NT2/D1 (cell line): ENCODE data around the gene GRWD1.

ENCODE experiments used
- YY1 ChIP-seq: IDR thresholded peaks from 2 replicates; pipeline ENCODE4 v1.6.1; 2011; ENCODE audit not compliant: insufficient read length, insufficient read depth
- ZNF274 ChIP-seq: IDR thresholded peaks from 2 replicates; pipeline ENCODE4 v1.6.1; 2011; ENCODE audit warnings: mild to moderate bottlenecking, low read depth, low read length

DNA sequence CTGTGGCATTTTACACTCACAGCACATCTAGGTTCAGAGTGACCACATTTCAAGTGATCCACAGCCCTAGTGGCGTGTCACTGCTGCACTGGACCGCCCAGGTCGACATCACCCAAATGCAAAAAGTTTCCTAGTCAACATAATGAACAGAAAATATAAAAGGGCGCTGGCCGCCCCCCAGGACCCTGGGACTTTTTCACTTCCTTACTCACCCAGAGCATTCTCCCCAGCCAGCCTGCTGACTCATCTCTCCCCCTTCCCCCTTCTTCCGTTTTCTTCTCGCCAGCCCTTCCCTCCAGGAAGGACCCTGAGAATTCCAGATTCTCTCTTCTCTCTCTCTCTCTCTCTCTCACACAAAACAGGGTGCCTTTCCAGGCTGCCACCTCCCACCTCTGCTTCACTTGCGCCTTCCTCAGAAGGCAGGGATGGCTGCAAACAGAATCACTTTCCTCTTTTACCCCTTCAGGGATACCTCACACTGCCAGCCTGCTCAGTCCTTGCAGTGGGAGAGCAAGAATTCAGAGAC lies 21.0 kb upstream of the GRWD1 start:
- TF ChIP-seq YY1 (no peak), ZNF274 (no peak)
